ENCODE results near the gene SP3.

SP3 gene

DNA sequence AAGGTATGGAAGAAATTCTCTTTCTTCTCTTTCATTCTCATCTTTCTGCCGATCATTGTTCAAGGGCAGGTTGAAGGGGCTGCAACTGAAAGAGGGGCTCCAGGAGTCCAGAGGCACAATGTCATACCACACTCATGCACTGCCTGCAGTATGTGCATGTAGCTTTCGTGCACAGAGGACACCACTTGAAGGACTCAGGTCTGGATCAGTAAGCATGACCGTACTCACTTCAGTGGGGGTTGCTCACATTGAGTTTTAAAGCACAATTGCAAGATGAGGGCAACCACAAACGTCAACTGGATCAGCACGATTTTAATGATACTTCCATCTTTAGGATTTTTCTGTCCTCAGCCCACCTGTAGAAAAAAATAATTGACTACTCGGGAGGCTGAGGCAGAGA, 84.6 kb downstream of the SP3 start:
- Histone ChIP-seq H3K9ac (ENCODE audit: low read depth, low read length) (no peak overlapping the region), H3K4me2 (ENCODE audit: low read length) (no peak overlapping the region), H3K4me3 (ENCODE audit: low read length) (no peak overlapping the region), H3K4me1 (ENCODE audit: control insufficient read depth, insufficient read depth, low read length) (no peaks in the 10 kb centered on the region), H3K9me3 (replicated peaks; ENCODE audit: low read length) (no peaks in the 10 kb centered on the region), H3K36me3 (ENCODE audit: insufficient read depth, low read length) (no peaks in the 10 kb centered on the region), H3K27me3 (ENCODE audit: control insufficient read depth, insufficient read depth, low read length) (peaks cover 23% of the 10 kb centered on the region)

DNA sequence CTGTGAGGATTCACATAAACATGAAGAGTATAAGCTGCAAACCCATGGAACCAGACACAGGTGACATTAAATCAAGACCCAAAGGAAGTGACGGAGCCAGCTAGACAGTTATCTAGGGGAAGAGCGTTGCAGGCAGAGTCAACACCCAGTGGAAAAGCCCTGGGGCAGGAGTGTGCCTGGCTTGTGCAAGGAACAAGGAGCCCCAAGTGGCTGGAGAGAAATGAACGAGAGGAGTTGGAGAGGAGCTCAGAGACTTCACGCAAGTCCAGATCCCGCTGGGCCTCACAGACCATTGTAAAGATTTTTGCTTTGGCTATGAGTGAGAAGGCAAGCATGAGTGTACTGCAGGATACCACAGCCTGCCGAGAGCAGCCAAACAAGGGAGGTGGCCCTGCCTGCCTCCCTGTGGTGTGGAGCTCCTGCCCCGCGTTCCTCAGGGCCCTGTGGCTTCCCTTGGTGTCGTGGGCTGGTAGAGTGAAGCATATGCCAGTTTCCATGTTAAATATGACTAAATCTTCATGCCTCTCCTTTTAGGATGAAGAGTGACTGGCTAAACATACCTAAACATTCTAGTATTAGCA, 88.2 kb downstream of the SP3 start:
- no peaks in the 10 kb centered on the region for H3K9me3 ChIP-seq (replicated peaks; ENCODE audit: low read length)
- H3K27me3 ChIP-seq (ENCODE audit: control insufficient read depth, insufficient read depth, low read length) = peaks cover 29% of the 10 kb centered on the region
- no peaks in the 10 kb centered on the region for H3K4me1 ChIP-seq (ENCODE audit: control insufficient read depth, insufficient read depth, low read length)
- no peak overlapping the region for H3K4me3 ChIP-seq (ENCODE audit: low read length)
- no peak overlapping the region for H3K9ac ChIP-seq (ENCODE audit: low read depth, low read length)
- no peak overlapping the region for H3K4me2 ChIP-seq (ENCODE audit: low read length)
- H3K36me3 ChIP-seq (ENCODE audit: insufficient read depth, low read length) = no peaks in the 10 kb centered on the region

DNA sequence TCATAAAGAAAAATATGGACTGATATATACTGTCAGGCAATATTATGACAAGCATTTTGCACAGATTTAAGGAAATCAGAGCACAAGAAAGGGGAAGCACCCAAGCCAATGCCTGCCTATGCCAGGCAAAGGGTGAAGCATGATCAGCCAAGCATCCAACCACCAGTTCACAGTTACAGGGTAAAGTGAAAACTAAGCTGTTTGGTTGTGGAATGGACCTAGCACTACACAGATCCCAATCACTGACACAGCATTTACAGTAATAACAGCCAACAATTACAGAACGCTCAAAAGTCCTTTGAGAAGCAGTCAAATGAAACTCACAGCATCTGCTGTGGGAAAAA, 90.3 kb downstream of the SP3 start:
- Histone ChIP-seq H3K27me3 (ENCODE audit: control insufficient read depth, insufficient read depth, low read length) (peaks cover 46% of the 10 kb centered on the region), H3K9me3 (replicated peaks; ENCODE audit: low read length) (no peaks in the 10 kb centered on the region), H3K36me3 (ENCODE audit: insufficient read depth, low read length) (no peaks in the 10 kb centered on the region), H3K9ac (ENCODE audit: low read depth, low read length) (no peak overlapping the region), H3K4me2 (ENCODE audit: low read length) (no peak overlapping the region), H3K4me1 (ENCODE audit: control insufficient read depth, insufficient read depth, low read length) (no peaks in the 10 kb centered on the region), H3K4me3 (ENCODE audit: low read length) (no peak overlapping the region)

GRCh38 chr2:173874003-173874893, 90.9 kb downstream of the SP3 start:
- Histone ChIP-seq H3K4me3 (ENCODE audit: low read length) (no peak overlapping the region), H3K4me2 (ENCODE audit: low read length) (no peak overlapping the region), H3K4me1 (ENCODE audit: control insufficient read depth, insufficient read depth, low read length) (no peaks in the 10 kb centered on the region), H3K9ac (ENCODE audit: low read depth, low read length) (no peak overlapping the region), H3K27me3 (ENCODE audit: control insufficient read depth, insufficient read depth, low read length) (peaks cover 48% of the 10 kb centered on the region), H3K9me3 (replicated peaks; ENCODE audit: low read length) (no peaks in the 10 kb centered on the region), H3K36me3 (ENCODE audit: insufficient read depth, low read length) (no peaks in the 10 kb centered on the region)

GRCh38 chr2:173872714-173873113, 92.5 kb downstream of the SP3 start:
- H3K4me2 ChIP-seq (ENCODE audit: low read length) = no peak overlapping the region
- no peak overlapping the region for H3K9ac ChIP-seq (ENCODE audit: low read depth, low read length)
- no peaks in the 10 kb centered on the region for H3K4me1 ChIP-seq (ENCODE audit: control insufficient read depth, insufficient read depth, low read length)
- no peaks in the 10 kb centered on the region for H3K36me3 ChIP-seq (ENCODE audit: insufficient read depth, low read length)
- no peak overlapping the region for H3K4me3 ChIP-seq (ENCODE audit: low read length)
- H3K9me3 ChIP-seq (replicated peaks; ENCODE audit: low read length) = no peaks in the 10 kb centered on the region
- peaks cover 52% of the 10 kb centered on the region for H3K27me3 ChIP-seq (ENCODE audit: control insufficient read depth, insufficient read depth, low read length)

- Histone ChIP-seq H3K4me3 (ENCODE audit: low read length) (no peak overlapping the region), H3K4me1 (ENCODE audit: control insufficient read depth, insufficient read depth, low read length) (no peaks in the 10 kb centered on the region), H3K36me3 (ENCODE audit: insufficient read depth, low read length) (no peaks in the 10 kb centered on the region), H3K9me3 (replicated peaks; ENCODE audit: low read length) (no peaks in the 10 kb centered on the region), H3K9ac (ENCODE audit: low read depth, low read length) (no peak overlapping the region), H3K27me3 (ENCODE audit: control insufficient read depth, insufficient read depth, low read length) (peaks cover 68% of the 10 kb centered on the region), H3K4me2 (ENCODE audit: low read length) (no peak overlapping the region)
Observed at GRCh38 chr2:173869244-173870229, 95.6 kb downstream of the SP3 start.

GRCh38 chr2:173868406-173868805, 96.8 kb downstream of the SP3 start:
- Histone ChIP-seq H3K27me3 (ENCODE audit: control insufficient read depth, insufficient read depth, low read length) (peaks cover 76% of the 10 kb centered on the region), H3K4me1 (ENCODE audit: control insufficient read depth, insufficient read depth, low read length) (no peaks in the 10 kb centered on the region), H3K9me3 (replicated peaks; ENCODE audit: low read length) (no peaks in the 10 kb centered on the region), H3K9ac (ENCODE audit: low read depth, low read length) (no peak overlapping the region), H3K4me2 (ENCODE audit: low read length) (no peak overlapping the region), H3K36me3 (ENCODE audit: insufficient read depth, low read length) (no peaks in the 10 kb centered on the region), H3K4me3 (ENCODE audit: low read length) (no peak overlapping the region)

- H3K27me3 ChIP-seq (ENCODE audit: control insufficient read depth, insufficient read depth, low read length) = peaks cover 87% of the 10 kb centered on the region
- no peaks in the 10 kb centered on the region for H3K36me3 ChIP-seq (ENCODE audit: insufficient read depth, low read length)
- no peak overlapping the region for H3K4me3 ChIP-seq (ENCODE audit: low read length)
- H3K9ac ChIP-seq (ENCODE audit: low read depth, low read length) = no peak overlapping the region
- no peak overlapping the region for H3K4me2 ChIP-seq (ENCODE audit: low read length)
- no peaks in the 10 kb centered on the region for H3K4me1 ChIP-seq (ENCODE audit: control insufficient read depth, insufficient read depth, low read length)
- H3K9me3 ChIP-seq (replicated peaks; ENCODE audit: low read length) = no peaks in the 10 kb centered on the region
Observed at GRCh38 chr2:173866874-173867618, 98.1 kb downstream of the SP3 start.

DNA sequence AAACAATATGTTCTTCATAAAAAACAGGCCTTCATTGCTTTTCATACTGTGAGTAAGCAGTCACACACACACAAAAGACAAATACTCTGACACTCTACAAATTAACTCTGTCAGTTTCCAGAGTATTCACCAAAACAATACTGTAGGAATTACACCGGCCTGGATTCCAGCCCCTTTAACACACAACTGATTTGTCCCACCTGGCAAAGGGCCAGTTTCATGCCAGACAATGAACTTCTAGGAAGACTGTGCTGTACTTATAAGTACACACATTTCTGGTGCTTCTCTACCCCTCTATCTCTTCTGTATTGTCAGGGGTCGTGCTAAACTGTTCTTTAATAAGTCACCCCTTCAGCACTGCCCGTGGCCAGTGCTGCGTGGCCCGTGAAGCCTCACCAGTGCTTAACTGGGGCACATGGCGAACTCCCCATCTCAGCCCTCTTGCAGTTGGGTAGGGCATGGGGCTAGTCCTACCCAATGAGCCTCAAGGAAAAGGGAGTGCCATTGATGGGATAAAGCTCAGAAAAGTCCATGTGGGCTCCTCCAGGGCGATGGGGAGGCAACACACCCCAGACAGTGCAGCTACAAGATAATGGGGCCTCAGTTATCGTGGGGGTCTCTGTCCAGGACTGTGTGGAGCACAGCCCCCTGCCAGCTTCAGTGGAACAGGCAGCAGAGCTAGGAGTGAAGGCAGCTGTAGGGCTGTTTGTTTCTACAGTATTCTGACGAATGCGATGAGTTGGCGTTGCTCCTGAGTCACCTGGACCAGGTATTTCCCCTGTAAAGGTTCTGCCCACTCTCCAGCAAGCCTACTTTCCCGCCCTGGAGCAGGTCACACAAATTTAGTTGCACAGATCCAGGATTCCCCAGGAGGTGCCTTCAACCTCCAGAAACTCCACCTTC, 99.0 kb downstream of the SP3 start:
- Histone ChIP-seq H3K4me3 (ENCODE audit: low read length) (no peak overlapping the region), H3K36me3 (ENCODE audit: insufficient read depth, low read length) (no peaks in the 10 kb centered on the region), H3K9ac (ENCODE audit: low read depth, low read length) (no peak overlapping the region), H3K4me2 (ENCODE audit: low read length) (no peak overlapping the region), H3K4me1 (ENCODE audit: control insufficient read depth, insufficient read depth, low read length) (no peaks in the 10 kb centered on the region), H3K27me3 (ENCODE audit: control insufficient read depth, insufficient read depth, low read length) (peaks cover 84% of the 10 kb centered on the region), H3K9me3 (replicated peaks; ENCODE audit: low read length) (no peaks in the 10 kb centered on the region)

- no peak overlapping the region for H3K9ac ChIP-seq (ENCODE audit: low read depth, low read length)
- no peaks in the 10 kb centered on the region for H3K9me3 ChIP-seq (replicated peaks; ENCODE audit: low read length)
- H3K4me1 ChIP-seq (ENCODE audit: control insufficient read depth, insufficient read depth, low read length) = no peaks in the 10 kb centered on the region
- no peak overlapping the region for H3K4me3 ChIP-seq (ENCODE audit: low read length)
- H3K4me2 ChIP-seq (ENCODE audit: low read length) = no peak overlapping the region
- H3K36me3 ChIP-seq (ENCODE audit: insufficient read depth, low read length) = no peaks in the 10 kb centered on the region
- H3K27me3 ChIP-seq (ENCODE audit: control insufficient read depth, insufficient read depth, low read length) = peaks cover 68% of the 10 kb centered on the region
Observed at GRCh38 chr2:173862612-173863217, 102.5 kb downstream of the SP3 start.
